Hypothalamus (tissue), 51 donors: ENCODE results near the gene NADSYN1.

Experiments used
- DNase-seq, 51 donors: peaks; one replicate each; lab custom pipeline; 2025; lab: John Stamatoyannopoulos, UW

NADSYN1 gene

GRCh38 chr11:71449596-71449995, 3.4 kb upstream of the NADSYN1 start:
- DNase-seq = no peak

- DNase-seq = no peak
These were observed 2.5 kb upstream of the NADSYN1 start for GRCh38 chr11:71450507-71450906.

- DNase-seq = peak in 1 of 51 donors; percentile 22
These were observed 2.1 kb upstream of the NADSYN1 start for GRCh38 chr11:71450939-71451338.

GRCh38 chr11:71451596-71452198, 1.3 kb upstream of the NADSYN1 start:
- DNase-seq = peak in 5 of 51 donors; percentile 11 to 51 (median 34)

GRCh38 chr11:71452199-71453036, 585 bp upstream of the NADSYN1 start:
- DNase-seq = peak in 28 of 51 donors; percentile 6 to 81 (median 34)

GRCh38 chr11:71453918-71454304, 908 bp downstream of the NADSYN1 start:
- no peak for DNase-seq

- no peak for DNase-seq
These were observed 1.6 kb downstream of the NADSYN1 start for GRCh38 chr11:71454470-71455113.

- no peak for DNase-seq
These were observed 3.3 kb downstream of the NADSYN1 start for GRCh38 chr11:71456294-71456693.

GRCh38 chr11:71456831-71457230, 3.8 kb downstream of the NADSYN1 start:
- DNase-seq = no peak

GRCh38 chr11:71458146-71459070, 5.4 kb downstream of the NADSYN1 start:
- no peak for DNase-seq

- no peak for DNase-seq
These were observed 6.2 kb downstream of the NADSYN1 start for GRCh38 chr11:71459076-71459766.

GRCh38 chr11:71459767-71460320, 6.8 kb downstream of the NADSYN1 start:
- DNase-seq = no peak

- no peak for DNase-seq
These were observed 8.7 kb downstream of the NADSYN1 start for GRCh38 chr11:71461696-71462095.

GRCh38 chr11:71462726-71463125, 9.7 kb downstream of the NADSYN1 start:
- DNase-seq = no peak

GRCh38 chr11:71463331-71464211, 10.6 kb downstream of the NADSYN1 start:
- no peak for DNase-seq

- peak in 8 of 51 donors; percentile 6 to 33 (median 24) for DNase-seq
These were observed 12.1 kb downstream of the NADSYN1 start for GRCh38 chr11:71465054-71465453.

- DNase-seq = no peak
These were observed 13.4 kb downstream of the NADSYN1 start for GRCh38 chr11:71466358-71466757.

- no peak for DNase-seq
These were observed 14.2 kb downstream of the NADSYN1 start for GRCh38 chr11:71467164-71467563.

- DNase-seq = no peak
These were observed 17.9 kb downstream of the NADSYN1 start for GRCh38 chr11:71470946-71471345.
